Mammary epithelial cell (primary cell): ENCODE measurements around the gene CCDC89.

Experiments
- EZH2 ChIP-seq: IDR thresholded peaks from 2 replicates; pipeline ENCODE4 v1.6.1; 2012; ENCODE audit warnings: low read length, inconsistent platforms, borderline replicate concordance
- TF ChIP-seq, protein P1 (sequence below), 2 donors: IDR thresholded peaks in 1 of 2; conservative IDR thresholded peaks in 1 of 2; 2 replicates each; pipeline ENCODE4 v1.5.1; 2011 to 2012; ENCODE audit warnings: inconsistent platforms in 2 of 2, low read length in 2 of 2, mild to moderate bottlenecking in 2 of 2, control low read depth in 1 of 2, low read depth in 1 of 2; ENCODE audit not compliant: insufficient read depth in 1 of 2; ENCODE audit errors: extremely low read depth in 1 of 2

DNA sequence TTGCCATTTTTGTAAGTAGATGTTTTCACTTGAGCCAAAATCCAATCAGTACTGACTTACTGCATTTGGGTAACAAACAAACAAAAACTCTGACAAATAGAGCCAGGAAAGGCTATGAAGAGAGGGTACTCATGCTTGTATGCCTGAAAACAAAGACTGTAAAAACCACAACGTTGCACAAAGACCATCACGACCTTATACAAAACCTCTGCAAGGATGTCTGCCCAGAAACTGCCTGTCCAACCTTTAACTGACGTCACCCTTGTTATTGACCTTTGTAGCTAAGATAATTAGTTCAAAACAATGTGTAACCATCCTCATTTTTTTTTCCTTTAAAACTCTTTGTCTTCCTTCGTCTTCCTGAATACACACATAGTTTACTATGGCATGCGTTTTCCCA is 20.3 kb downstream of the CCDC89 start:
- TF ChIP-seq, protein P1, sequence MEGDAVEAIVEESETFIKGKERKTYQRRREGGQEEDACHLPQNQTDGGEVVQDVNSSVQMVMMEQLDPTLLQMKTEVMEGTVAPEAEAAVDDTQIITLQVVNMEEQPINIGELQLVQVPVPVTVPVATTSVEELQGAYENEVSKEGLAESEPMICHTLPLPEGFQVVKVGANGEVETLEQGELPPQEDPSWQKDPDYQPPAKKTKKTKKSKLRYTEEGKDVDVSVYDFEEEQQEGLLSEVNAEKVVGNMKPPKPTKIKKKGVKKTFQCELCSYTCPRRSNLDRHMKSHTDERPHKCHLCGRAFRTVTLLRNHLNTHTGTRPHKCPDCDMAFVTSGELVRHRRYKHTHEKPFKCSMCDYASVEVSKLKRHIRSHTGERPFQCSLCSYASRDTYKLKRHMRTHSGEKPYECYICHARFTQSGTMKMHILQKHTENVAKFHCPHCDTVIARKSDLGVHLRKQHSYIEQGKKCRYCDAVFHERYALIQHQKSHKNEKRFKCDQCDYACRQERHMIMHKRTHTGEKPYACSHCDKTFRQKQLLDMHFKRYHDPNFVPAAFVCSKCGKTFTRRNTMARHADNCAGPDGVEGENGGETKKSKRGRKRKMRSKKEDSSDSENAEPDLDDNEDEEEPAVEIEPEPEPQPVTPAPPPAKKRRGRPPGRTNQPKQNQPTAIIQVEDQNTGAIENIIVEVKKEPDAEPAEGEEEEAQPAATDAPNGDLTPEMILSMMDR (conservative IDR thresholded peaks at IDR 0.05 in 1 of 2, IDR thresholded peaks at IDR 0.05 in 1 of 2; ENCODE audit: extremely low read depth in 1 of 2, insufficient read depth in 1 of 2, low read depth in 1 of 2, low read length in 2 of 2), result no peak
- no peak for TF ChIP-seq EZH2
